Head of caudate nucleus (tissue), 42 donors: ENCODE results near the gene LRP8.
"Not testable (repeated sequence)": the region's sequence is repeated elsewhere in the genome, so short reads cannot be mapped to it uniquely, and the experiment has no call there.

Source experiments
- DNase-seq, 42 donors: peaks; one replicate each; pipeline versions ENCODE4 v3.0.0 to v3.0.0-alpha.2; 2020 to 2021; ENCODE audit warnings: mixed read lengths in 7 of 42
- intact Hi-C: fragments of 100-400 bp; cut with DNase I; formaldehyde crosslinking; loops from one replicate; pipeline ENCODE4 v1.15.0; 2022

The LRP8 gene

GRCh38 chr1:53214376-53214940 lies 113.4 kb downstream of the LRP8 start:
- intact Hi-C loops = no loop called here
- DNase-seq = no peak

GRCh38 chr1:53210954-53211353 lies 116.9 kb downstream of the LRP8 start:
- intact Hi-C loops = no loop called here
- DNase-seq = no peak

- intact Hi-C loops = no loop called here
- DNase-seq = no peak
Observed at GRCh38 chr1:53210352-53210751, 117.5 kb downstream of the LRP8 start.

GRCh38 chr1:53207726-53208125 lies 120.1 kb downstream of the LRP8 start:
- intact Hi-C loops = no loop called here
- no peak for DNase-seq

- DNase-seq = no peak
- intact Hi-C loops = no loop called here
Observed at GRCh38 chr1:53206735-53207379, 121.0 kb downstream of the LRP8 start.

GRCh38 chr1:53206083-53206685 lies 121.7 kb downstream of the LRP8 start:
- DNase-seq, intact Hi-C loops: not testable (repeated sequence)

GRCh38 chr1:53205496-53205895 lies 122.4 kb downstream of the LRP8 start:
- intact Hi-C loops, DNase-seq: not testable (repeated sequence)

- DNase-seq = no peak
- intact Hi-C loops = no loop called here
Observed at GRCh38 chr1:53203466-53203865, 124.4 kb downstream of the LRP8 start.

GRCh38 chr1:53198241-53198651 lies 129.6 kb downstream of the LRP8 start:
- DNase-seq = no peak
- intact Hi-C loops = no loop called here

GRCh38 chr1:53197291-53198200 lies 130.3 kb downstream of the LRP8 start:
- intact Hi-C loops = no loop called here
- peak in 1 of 42 donors; percentile 10 for DNase-seq

GRCh38 chr1:53196485-53197290 lies 131.2 kb downstream of the LRP8 start, which contains the start of gene CPT2:
Gene CPT2 (plus strand): TSS chr1:53196824. CDS start chr1:53196944, 120 bp downstream.
- intact Hi-C loops = no loop called here
- DNase-seq = peak; percentile 86 to 98 (median 95)

- DNase-seq = peak in 1 of 42 donors; percentile 37
- intact Hi-C loops = no loop called here
Observed at GRCh38 chr1:53196017-53196484, 131.8 kb downstream of the LRP8 start.

GRCh38 chr1:53195246-53196016 lies 132.4 kb downstream of the LRP8 start:
- intact Hi-C loops = no loop called here

More at GRCh38 chr1:53195246-53196016, 132.4 kb downstream of the LRP8 start:
- DNase-seq = no peak
